Body of pancreas (tissue), 4 donors: ENCODE measurements around the gene ZFHX3. TPM values are rescaled to one million over a fixed set of nuclear protein-coding genes. Genes with fewer than 3 reads are reported as not detected.

ENCODE experiments used
- ATAC-seq: fragments of 150-250 bp; one replicate; pipeline ENCODE4 v1.9.1; 2016
- DNase-seq, 4 donors: peaks; one replicate each; pipeline ENCODE4 v3.0.0-alpha.2; 2019
- H3K27ac ChIP-seq, 4 donors: fragments of 200-600 bp; sonication (generic); 1 replicate in 3 of 4; 2 replicates in 1 of 4; pipeline versions ENCODE4 v1.5.1 to v1.6.1; 2016 to 2019; ENCODE audit warnings: mild to moderate bottlenecking in 1 of 4, mixed read lengths in 1 of 4, moderate library complexity in 1 of 4
- H3K27me3 ChIP-seq, 2 donors: fragments of 200-600 bp; sonication (generic); one replicate each; pipeline ENCODE4 v1.6.0; 2016; ENCODE audit warnings: mild to moderate bottlenecking in 1 of 2
- H3K36me3 ChIP-seq, 2 donors: fragments of 200-600 bp; sonication (generic); replicated peaks in 1 of 2; 2 replicates each; pipeline ENCODE4 v1.5.1; 2016; ENCODE audit warnings: low read depth in 2 of 2; ENCODE audit not compliant: insufficient read depth in 1 of 2
- H3K4me1 ChIP-seq: fragments of 200-600 bp; sonication (generic); one replicate; pipeline ENCODE4 v1.6.0; 2016
- H3K4me3 ChIP-seq, 2 donors: fragments of 200-600 bp; sonication (generic); 1 replicate in 1 of 2; 2 replicates in 1 of 2; pipeline ENCODE4 v1.5.1; 2016 to 2019
- H3K9me3 ChIP-seq, 3 donors: fragments of 200-600 bp; sonication (generic); 1 replicate in 2 of 3; 2 replicates in 1 of 3; pipeline ENCODE4 v1.5.1; 2016
- POLR2A ChIP-seq, 3 donors: fragments of 450-650 bp; IDR thresholded peaks; one replicate each; pipeline ENCODE4 v1.6.1; 2016; ENCODE audit warnings: antibody characterized with exemption in 3 of 3, mild to moderate bottlenecking in 2 of 3
- WGBS, 2 donors: methylation state at CpG; one replicate each; pipeline ENCODE4 v1.1.5; 2017; 5-methylcytosine and 5-hydroxymethylcytosine counted together
- intact Hi-C: fragments of 100-400 bp; cut with DNase I; formaldehyde crosslinking; loops from one replicate; pipeline ENCODE4 v1.15.1; 2023
- total RNA-seq, 2 donors: library from RNA; depleted of rRNA; stranded (reverse); fragments of >200 nt; gene quantifications; one replicate each; pipeline ENCODE4 v1.1.0, GENCODE V29; 2016
- TF ChIP-seq, protein P1 (sequence below), 7 experiments: fragments of 450-650 bp in 4 of 7; fragments of 200-600 bp in 3 of 7; sonication (generic) in 3 of 7; IDR thresholded peaks; one replicate each; pipeline ENCODE4 v1.5.1; 2016 to 2019; ENCODE audit warnings: antibody characterized with exemption in 7 of 7

ZFHX3 gene
- total RNA-seq, 2 donors from 2014 or later: 22.4 to 24.6 TPM

GRCh38 chr16:72979974-72980373 is 68.0 kb downstream of the ZFHX3 start:
- no peak overlapping the region for H3K27ac ChIP-seq
- H3K4me1 ChIP-seq: peaks cover 35% of the 10 kb centered on the region
- ATAC-seq (no peak), DNase-seq (no peak)
- no peaks in the 10 kb centered on the region for H3K9me3 ChIP-seq
- 88 to 90% methylated on average over 9 of the region's 9 CpGs for WGBS, 2 donors
- H3K27me3 ChIP-seq: no peaks in the 10 kb centered on the region
- H3K4me3 ChIP-seq: no peak overlapping the region
- intact Hi-C loops: no loop called here
- TF ChIP-seq, protein P1, sequence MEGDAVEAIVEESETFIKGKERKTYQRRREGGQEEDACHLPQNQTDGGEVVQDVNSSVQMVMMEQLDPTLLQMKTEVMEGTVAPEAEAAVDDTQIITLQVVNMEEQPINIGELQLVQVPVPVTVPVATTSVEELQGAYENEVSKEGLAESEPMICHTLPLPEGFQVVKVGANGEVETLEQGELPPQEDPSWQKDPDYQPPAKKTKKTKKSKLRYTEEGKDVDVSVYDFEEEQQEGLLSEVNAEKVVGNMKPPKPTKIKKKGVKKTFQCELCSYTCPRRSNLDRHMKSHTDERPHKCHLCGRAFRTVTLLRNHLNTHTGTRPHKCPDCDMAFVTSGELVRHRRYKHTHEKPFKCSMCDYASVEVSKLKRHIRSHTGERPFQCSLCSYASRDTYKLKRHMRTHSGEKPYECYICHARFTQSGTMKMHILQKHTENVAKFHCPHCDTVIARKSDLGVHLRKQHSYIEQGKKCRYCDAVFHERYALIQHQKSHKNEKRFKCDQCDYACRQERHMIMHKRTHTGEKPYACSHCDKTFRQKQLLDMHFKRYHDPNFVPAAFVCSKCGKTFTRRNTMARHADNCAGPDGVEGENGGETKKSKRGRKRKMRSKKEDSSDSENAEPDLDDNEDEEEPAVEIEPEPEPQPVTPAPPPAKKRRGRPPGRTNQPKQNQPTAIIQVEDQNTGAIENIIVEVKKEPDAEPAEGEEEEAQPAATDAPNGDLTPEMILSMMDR (IDR thresholded peaks at IDR 0.05): no peak
- TF ChIP-seq POLR2A (IDR thresholded peaks at IDR 0.05): no peak
- no peaks in the 10 kb centered on the region for H3K36me3 ChIP-seq

GRCh38 chr16:72978212-72978611 is 69.7 kb downstream of the ZFHX3 start:
- TF ChIP-seq POLR2A (IDR thresholded peaks at IDR 0.05): no peak
- TF ChIP-seq, protein P1 (IDR thresholded peaks at IDR 0.05): no peak
- 71 to 81% methylated on average over 7 of the region's 7 CpGs for WGBS, 2 donors
- Histone ChIP-seq H3K4me1 (peaks cover 34% of the 10 kb centered on the region), H3K4me3 (no peak overlapping the region), H3K36me3 (no peaks in the 10 kb centered on the region), H3K9me3 (no peaks in the 10 kb centered on the region), H3K27me3 (no peaks in the 10 kb centered on the region), H3K27ac (no peak overlapping the region)
- ATAC-seq (no peak), DNase-seq (no peak)
- intact Hi-C loops: no loop called here

- DNase-seq (no peak), ATAC-seq (no peak)
- TF ChIP-seq, protein P1 (IDR thresholded peaks at IDR 0.05): no peak
- no peak for TF ChIP-seq POLR2A (IDR thresholded peaks at IDR 0.05)
- WGBS, 2 donors: 89 to 91% methylated on average over 6 to 7 of the region's 7 CpGs
- intact Hi-C loops: no loop called here
- H3K27ac ChIP-seq: no peak overlapping the region
- no peaks in the 10 kb centered on the region for H3K9me3 ChIP-seq
- H3K4me1 ChIP-seq: peaks cover 33% of the 10 kb centered on the region
- H3K27me3 ChIP-seq: no peaks in the 10 kb centered on the region
- H3K36me3 ChIP-seq: no peaks in the 10 kb centered on the region
- no peak overlapping the region for H3K4me3 ChIP-seq
Observed at GRCh38 chr16:72977127-72977526, 70.8 kb downstream of the ZFHX3 start.

DNA sequence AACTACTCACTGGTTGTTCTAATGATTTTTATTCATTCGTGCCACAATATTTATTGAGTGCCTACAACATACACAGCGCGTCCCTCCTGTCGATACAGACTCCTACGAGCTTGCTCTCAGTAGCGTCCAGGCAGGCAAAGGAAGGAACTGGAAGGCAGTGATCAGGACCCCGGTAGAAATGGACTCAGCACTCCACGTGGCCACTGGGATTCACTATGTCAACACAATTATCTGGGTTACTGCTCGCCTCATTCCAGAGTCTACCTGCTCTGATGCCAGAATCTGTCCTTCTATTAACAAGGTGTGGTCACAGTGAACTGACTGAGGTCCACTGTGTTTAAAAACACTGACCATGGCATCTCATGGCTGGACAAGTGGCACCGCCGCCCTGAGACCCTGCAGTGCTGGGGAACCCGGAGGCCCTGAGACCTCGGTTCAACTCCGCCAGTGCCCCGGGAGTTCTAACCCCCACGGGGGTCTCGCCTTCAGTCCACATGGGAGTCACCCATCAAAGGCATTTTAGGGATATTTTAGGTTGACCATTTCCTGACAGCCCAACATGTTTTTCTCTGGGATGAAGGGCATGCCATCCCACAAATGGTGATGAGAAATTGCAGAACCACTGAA is 71.4 kb downstream of the ZFHX3 start:
- no peaks in the 10 kb centered on the region for H3K36me3 ChIP-seq
- no peaks in the 10 kb centered on the region for H3K9me3 ChIP-seq
- TF ChIP-seq, protein P1 (IDR thresholded peaks at IDR 0.05): no peak
- no peak for TF ChIP-seq POLR2A (IDR thresholded peaks at IDR 0.05)
- ATAC-seq: no peak
- DNase-seq: no peak
- WGBS, 2 donors: 86 to 88% methylated on average over 16 to 17 of the region's 17 CpGs
- intact Hi-C loops: no loop called here
- H3K27me3 ChIP-seq: no peaks in the 10 kb centered on the region
- H3K4me1 ChIP-seq: peaks cover 33% of the 10 kb centered on the region
- no peak overlapping the region for H3K4me3 ChIP-seq
- no peak overlapping the region for H3K27ac ChIP-seq

DNA sequence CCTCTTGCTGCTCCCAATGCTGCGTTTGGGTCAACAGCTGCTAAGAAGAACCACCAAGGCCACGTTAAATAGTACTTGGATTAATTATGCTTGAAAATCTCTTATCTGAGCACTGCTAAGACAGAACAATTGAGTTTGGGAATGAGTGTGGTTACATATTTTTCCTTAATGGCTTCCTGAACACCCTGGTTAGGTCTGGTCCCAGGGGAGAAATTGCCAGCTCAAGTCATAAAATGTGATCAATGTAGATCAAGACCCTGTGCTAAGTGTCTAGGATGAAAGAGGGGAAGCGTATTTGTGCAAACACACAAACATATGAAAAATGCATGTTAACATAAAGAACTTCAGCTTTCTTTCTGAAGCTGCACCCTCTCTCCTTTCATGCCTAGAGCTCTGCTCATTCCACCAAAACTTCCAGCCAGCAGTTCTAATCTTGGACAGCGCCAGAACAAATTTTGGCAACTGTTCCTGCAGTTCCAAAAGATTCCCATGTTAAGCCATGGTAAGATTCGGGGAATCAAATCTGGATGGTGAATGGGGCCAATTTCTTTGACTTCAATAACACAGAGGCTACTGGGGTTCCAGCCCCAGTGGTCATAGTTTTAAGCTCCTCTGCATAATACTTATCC is 72.0 kb downstream of the ZFHX3 start:
- no peaks in the 10 kb centered on the region for H3K36me3 ChIP-seq
- 62 to 67% methylated on average over 5 of the region's 5 CpGs for WGBS, 2 donors
- no peak overlapping the region for H3K27ac ChIP-seq
- intact Hi-C loops: no loop called here
- ATAC-seq (no peak), DNase-seq (no peak)
- H3K27me3 ChIP-seq: no peaks in the 10 kb centered on the region
- TF ChIP-seq, protein P1 (IDR thresholded peaks at IDR 0.05): no peak
- TF ChIP-seq POLR2A (IDR thresholded peaks at IDR 0.05): no peak
- H3K4me3 ChIP-seq: no peak overlapping the region
- H3K9me3 ChIP-seq: no peaks in the 10 kb centered on the region
- H3K4me1 ChIP-seq: peaks cover 33% of the 10 kb centered on the region
